NCI-H446 treated with DMSO at 0.1 percent for 48 hours (cell line): ENCODE measurements around the gene RAB8B.

Source experiments
- DNase-seq: peaks from one replicate; lab custom pipeline; 2025; lab: John Stamatoyannopoulos, UW

The RAB8B gene

DNA sequence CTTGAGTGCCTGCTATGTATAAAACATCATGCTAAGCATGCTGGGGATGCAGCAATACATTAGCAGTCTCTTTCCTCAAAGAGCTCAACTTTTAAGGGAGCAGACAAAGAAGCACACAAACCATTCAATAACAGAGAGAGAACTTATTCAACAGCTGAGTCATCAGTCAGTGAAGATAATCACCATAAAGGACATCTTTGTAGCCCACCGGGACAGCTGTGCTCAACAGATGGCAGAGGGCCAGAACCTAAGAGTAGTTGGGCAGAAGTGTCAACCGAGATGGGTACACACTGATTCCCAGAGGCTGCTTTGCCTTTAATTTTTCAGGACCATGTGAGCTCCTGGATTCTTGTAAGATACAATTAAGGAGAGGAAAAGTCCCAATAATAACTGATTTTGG, 4.2 kb upstream of the RAB8B start:
- DNase-seq = no peak

DNA sequence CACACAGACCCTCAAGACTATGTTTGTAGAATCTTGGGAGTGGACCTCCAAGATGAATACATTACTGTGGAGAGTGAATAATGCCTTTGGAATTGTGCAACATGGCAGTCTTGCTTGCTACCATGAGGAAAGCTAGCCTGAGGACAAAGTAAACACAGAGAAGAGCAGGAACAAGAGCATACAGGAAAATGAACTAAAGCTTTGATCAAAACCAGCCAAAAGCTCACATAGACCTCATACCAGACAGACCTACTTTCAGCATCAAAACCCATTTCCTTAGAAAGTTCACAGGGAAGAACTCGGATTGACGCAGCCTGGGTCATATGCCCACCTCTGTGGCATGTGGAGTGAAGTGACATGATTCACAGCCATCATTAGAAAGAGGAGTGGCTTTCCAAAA, 3.3 kb upstream of the RAB8B start:
- DNase-seq = no peak

DNA sequence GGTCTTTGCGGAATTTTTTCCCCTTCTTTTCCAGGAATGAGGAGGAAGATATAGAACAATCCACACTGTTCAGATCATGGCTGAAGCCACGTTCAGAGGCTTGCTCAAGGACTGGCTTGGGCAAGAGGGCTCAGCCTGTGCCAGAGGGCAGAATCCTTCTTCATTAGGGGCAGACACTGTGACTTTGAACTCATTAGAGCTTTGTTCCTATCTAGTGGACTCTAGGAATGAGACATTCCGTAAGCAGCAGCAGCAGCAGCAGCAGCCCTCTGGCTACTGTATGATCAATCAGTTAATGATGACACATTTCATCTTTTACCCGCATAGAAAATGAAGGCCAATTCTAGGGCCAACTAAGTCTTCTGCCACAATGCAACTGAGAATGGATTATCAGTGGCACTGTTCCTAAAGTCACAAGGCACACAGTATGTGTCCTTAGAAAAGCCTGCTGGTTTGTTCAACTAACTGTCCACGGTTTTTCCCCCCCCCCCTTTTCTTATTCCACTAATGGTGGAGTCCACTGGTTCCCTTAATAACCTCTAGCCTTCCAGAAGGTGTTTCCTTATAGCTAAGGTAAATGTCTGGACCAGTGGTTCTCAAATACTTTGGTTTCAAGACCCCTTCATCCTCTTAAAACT, 1.7 kb upstream of the RAB8B start:
- no peak for DNase-seq

DNA sequence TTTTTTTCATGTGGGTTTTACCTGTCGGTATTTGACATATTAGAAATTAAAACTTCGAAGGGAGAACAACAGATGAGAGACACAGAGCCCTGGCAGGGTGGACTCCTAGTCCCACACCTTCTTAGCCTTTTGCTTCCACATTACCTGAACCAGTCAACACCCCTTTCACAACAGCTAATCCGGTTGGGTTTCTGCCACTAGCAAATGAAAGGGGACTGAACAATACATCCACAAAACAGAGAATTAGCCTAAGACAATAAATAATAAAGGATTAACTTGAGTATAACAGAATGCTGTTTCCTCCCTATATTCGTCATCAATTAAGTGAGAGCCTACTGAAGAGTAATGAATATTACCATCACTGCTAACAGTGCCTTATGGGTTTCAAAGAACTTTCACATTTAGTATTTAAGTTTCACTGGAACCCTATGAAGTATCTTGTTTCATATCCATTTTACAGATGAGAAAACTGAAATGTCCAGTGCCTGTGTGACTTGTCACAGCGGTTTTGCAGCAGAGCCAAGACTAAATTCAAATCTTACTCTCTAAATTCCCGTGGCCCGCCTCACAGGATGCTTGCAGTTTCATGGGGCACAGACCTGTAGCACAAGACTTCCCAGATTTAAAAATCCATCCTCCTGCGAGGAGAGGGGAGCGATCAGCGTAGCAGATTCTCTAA, 1.0 kb upstream of the RAB8B start:
- no peak for DNase-seq

DNA sequence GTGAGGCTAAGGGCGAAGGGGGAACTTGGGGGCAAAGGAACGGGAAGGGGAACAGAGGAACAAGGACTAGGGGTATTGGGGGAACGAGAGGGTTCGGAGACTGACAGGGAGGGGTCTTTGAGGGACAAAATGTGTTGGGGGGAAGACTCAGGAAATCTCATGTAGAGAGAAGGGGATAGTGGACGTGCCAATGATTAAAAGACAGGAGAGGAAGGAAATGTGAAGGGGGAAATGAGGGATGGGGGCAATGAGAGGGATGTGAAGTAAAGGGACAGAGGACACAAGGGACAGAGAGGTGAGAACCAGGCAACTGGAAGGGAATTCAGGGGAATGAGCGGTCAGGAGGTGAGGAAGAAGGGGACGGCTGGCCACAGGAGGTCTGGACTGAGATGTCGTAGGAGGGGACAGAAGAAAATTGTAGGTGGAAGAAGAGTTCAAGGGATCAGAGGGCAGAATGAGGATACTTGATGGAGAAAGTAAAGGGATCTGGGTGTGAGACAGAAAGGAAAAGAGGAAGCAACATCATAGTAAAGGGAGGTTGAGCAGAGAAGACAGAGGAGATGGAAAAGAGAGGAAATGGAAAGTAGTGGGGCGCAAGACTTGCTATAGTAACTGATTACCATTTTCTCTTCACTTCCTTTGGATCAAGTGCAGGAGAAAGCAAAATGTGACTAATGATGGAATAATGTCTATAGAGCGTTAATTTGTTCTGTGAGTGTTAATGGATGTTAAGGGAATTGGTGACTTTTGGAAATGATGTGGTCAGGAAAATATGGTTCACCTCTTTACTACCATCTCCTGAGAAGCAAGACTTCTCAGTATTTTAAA, 749 bp downstream of the RAB8B start:
- DNase-seq = no peak

DNA sequence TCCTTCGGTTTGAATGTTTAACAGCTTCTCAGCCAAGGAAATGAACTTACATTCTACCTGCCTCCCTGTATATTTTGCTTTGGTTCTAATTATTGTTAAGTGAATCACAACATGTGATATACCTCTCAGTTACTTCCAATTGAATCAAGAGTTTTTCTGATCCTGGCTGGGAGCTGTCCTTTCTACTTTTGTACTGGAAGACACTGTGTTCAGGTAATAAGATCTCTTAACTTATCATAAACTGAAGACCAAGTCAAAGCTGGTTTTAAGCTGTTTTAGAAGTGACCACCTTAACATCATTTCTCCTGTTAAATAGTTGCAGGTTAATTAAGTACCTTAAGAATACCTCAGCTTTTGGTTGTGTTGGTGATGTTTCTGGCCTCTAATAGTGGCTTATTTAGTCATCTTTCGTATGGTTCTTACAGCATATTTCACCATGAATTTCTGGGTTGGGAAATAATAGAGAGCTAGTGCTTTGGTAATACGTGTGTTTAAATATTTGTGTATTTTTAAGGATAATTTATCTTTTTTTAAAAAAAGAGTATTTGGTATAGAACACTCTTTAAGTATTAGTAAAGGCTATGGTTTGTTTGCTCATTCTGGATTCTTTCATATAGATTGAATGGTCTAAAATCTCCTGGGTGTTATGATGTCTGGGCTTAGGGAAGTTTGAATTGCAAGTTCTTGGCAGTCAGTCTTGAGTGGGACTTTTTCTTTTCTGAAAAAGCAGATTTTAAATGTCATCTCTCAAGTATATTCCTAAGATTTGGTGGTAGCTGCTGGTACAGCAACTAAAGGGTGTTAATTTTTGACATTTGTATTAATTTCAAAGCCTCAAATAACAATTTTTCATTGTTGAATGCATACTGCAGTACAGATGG, 1.6 kb downstream of the RAB8B start:
- no peak for DNase-seq

DNA sequence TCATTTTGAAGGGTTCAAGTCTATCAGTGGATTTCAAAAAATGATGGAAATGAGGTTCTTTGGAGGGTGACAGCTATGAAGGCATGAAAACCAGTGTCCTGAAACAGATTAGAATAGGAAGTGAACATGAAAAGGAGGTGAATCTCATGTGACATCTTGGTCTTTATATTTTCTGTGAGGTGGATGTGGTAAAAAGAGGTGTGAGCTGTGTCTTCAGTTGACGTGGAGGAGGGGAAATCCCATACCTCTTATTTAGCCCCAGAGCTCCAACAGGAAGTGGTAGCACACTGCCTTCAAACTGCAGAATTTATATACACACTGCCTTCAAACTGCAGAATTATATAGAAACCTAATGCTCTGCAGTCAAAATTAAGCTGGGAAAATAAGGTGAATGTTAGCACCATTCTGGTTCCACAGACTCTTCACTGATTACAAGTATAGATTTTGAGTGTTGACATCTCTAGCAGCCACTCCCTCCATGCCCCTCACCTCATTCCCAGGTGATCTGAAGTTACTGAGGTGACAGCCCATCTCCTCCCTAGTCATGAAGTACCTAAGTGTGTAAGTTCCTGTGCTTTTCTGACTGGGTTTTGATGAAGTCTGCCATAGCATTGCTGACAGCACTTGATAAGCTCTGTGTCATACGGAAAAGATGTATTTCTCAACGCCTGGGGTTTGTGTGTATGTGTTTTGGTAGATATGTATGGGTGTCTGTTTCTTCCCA, 2.7 kb downstream of the RAB8B start:
- DNase-seq = no peak

DNA sequence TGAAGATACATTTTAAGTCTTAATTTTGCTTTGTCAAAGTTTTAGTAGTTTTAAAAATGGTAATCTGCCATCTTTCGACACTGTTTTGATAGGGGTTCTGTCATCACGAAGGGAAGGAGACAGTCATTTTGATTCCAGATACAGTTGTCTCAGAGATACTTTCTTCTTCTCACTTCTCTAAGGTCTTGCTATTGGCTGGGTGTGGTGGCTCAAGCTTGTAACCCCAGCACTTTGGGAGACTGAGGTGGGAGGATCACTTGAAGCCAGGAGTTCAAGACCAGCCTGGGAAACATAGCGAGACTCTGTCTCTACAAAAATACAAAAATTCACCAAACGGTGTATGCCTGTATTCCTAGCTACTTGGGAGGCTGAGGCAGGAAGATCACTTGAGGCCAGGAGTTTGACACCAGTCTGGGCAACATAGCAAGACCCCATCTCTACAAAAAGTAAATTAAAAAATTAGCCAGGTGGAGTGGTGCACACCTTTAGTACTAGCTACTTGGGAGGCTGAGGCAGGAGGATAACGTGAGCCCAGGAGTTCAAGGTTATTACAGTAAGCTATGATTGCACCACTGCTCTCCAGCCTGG, 3.3 kb downstream of the RAB8B start:
- no peak for DNase-seq

DNA sequence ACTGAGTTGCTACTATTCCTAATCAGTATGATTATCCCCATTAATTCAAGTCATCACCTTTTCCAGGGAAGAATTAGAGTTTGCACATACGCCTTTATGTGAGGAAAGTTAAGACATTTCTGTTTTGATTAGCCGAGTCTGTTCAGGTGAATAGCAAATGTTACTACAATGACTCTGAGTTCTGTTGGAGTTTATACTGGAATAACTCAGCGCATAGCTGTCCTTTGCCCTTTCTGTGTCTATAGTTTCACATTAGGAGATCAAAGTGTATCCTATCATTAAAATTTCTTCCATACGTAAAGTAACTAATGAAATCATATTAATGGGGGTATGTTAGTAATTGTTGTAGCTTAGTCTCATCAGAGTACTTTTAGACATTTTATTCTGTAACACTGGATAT, 4.9 kb downstream of the RAB8B start:
- no peak for DNase-seq

DNA sequence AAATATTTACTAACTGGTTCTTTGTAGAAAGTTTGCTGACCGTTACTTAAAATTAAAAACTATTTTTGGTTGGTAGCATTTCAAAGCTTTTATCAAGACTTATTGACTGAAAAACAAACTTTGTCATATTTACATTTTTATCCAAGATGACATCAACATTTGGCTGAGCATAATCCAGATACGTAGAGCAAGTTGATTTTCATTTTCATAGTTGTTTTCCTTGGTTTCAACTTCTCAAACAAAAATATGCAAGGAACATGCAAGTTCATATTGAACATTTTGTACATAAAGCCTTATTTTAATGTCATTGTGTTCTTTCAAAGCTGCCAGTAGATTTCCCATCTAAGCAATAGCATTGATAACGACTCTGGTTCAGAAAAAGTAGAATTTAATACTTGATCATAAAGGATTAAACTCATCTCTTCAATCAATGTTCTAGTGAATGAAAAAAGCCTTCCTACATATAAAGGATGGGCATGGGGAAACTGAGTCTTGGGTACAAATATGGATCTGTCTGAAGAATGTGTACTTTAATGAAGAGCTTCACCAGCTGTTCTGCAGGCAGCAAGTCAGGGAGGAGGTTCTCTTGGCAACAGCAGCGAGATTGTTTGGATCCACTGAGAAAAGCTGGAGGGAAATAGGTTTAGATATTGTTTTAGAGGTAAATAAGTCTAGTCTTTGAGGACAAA, 5.6 kb downstream of the RAB8B start:
- no peak for DNase-seq

DNA sequence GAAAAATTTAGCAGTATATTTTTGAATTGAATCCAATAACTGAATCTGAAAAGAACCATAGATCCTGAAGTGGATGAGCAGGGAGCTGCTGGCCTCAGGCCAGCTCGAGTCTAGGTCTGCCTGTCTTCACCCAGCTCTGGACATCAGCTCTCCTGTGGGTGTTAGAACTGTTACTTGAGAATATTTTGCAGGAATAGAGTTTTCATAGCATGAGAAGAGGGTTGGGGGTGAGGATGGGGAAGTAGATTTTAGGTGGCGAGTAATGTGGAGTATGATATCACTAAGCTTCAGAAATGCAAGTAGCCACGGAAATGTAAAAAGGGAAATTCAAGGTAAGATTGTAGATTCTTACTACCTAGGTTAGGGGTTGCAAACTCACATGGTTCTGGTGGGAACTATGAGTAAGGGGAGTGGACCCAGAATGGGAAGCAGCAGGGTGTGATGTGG, 6.2 kb downstream of the RAB8B start:
- peak; percentile 33 for DNase-seq

DNA sequence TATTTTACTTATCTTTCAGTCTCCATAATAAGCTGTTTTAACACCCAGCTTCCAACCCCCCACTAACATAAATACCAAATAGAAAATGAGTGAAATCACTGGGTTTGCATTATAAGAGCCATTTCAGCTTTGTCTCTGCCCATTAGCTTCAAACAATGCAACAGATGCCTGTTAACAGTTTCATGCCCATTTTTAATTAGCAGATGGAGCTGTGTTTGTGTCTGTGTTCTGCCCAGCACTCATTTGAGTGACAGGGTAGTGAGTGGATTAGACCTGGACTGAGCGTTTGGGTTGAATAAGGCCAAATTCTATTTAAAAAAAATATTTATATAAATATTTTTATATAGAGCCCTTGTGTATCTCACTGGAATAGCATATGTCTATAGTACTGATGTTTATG, 7.4 kb downstream of the RAB8B start:
- DNase-seq = peak; percentile 83

DNA sequence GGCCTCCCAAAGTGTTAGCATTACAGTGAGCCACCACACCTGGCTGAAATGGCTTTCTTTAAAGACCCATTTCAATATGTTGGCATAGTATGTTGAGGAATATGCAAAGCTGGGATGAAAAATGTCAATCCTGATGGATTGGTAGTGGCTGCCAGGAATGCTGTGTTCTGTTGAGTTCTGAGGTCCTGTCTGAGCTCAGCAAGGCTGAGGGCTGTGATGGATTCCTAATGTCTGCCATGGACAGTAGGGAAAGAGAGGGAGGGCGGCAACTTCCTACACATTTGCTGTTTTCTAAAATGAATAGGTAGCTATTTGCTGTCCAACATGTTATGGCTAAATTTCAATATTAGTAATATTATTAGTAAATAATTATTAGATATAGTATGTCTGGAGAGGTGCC, 8.2 kb downstream of the RAB8B start:
- DNase-seq = no peak

DNA sequence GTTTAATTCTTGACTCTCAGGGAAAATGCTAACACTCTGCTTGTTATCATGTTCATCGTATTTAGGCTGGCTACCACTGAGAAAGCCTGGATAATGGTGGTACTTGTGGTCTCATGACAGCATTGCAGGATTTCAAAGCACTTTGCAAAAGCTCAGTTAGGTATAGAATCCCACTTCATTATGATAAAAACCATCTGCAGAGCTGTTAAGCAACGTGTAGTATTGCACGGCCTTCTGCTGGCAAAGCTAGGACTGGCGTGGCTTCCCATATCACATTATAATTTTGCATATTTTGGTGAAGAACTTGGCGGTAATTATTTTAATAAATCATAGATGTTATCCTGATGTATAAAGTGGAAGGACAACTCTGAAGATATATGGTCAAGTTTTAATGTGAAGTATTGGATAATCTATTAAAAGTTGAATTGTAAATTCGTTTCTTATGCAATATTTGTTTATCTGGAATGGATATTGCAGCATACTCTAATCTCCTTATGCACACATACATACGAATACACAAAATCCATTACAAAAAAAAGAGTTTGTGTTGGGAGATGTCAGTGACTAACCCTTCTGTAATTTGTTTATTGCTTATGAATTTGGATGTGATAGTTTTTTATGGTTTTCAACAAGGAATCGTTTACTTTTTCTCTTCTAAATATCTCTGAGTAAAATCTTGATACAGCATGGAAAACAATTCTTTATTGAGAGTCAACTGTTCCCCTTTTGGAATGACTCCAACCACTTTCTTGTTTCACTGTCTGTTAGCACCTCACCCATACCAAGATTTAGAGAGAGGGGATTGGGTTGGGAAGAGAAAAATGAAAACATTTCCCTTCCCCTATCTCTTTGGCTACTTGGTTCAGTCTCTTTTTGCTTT, 9.2 kb downstream of the RAB8B start:
- peak; percentile 41 for DNase-seq

DNA sequence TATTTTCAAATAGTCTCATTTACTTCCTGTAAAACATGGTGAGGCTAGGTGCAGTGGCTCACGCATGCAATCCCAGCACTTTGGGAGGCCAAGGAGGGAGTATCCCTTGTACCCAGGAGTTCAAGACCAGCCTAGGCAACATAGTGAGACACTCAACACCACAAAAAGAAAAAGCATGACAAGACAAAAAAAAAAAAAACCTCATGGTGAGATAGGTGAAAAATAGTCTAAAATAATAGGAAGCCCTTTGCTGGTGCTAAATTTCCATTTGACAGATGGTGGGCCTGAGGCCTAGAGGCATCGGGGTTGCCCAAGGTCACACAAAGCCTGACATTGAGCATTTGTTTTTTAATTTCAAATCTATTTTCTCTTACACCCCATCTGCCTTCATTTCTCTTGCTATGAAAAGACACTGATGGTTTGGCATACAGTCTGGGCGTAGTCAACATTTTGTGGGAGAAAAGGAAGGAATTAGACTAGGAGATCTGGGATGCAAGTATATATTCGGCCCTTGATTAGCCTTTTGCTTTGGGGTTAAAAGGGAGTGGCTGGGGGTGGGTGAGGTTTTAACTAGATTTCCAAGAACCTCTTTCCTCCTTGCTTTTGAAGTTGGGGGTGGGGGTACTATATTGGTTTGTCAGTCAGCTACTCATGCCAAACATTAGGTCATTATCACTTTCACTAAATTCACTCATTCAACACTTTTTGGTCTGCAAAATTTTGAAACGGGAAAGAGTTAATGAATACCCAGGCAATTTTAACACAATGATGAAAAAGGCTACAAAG, 11.3 kb downstream of the RAB8B start:
- DNase-seq = no peak

DNA sequence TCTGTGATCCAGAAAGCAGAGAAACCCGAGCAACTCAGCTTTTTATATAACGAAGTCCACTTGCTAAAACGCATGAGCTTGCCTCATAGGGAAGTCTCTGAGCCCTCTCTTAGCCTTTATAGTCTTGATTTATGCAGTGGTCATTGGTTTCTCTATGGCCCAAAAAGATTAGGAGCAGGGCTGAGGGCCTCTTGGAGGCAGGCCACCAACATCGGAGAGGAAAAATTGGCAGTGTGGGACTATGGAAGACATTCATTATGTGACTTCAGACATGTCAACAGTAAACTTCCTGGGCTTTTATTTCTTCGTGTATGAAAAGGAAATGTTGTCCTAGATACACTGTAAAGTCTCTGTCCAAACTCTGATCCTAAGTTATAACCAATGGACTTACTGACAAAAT, 13.5 kb downstream of the RAB8B start:
- DNase-seq = no peak

DNA sequence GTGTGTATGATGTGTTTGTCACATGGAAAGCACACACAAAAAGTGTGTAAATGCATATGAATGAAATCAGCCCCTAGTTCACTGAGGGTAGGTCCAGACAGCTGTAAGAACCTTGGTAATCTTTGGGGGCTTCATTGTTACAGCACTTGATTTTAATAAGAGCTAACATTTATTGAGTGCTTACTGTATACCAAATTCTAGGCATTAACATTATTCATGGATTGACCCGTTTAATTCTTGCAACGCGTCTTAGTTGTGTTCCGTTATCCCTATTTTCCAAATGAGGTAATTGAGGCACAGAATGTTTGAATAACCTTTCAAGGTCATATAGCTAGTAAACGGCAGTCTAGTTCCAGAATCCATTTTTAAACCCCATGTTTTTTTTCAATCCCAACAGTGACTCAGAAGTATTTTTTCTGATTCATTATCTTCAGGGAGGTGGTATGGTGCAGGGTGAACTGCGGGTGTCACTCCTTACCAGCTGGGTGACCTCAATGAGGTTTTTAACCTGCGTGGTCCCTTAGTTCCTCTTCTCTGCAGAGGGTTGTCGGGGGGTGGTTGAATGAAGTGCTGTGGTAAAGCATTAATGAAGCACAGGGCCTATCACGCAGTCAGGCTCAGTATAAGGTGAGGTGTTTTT, 14.2 kb downstream of the RAB8B start:
- no peak for DNase-seq

DNA sequence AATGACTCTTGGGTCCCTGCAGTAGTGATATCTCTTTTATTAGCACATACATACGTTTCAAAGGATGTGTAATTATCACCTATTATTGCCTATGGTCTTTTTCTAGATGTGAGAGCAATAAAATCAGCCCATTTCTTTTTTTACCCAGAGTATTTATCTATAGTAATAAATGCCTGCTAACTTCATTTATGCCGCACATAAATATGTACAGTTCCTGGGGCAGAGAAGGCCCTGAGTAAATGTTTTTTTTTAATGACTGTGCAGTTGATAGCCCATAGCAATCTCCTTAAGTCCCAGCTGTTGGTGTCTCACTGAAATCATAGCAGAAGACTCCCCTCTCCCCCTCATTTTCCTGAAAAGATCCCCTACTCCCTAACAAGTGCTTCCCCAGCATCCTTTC, 16.7 kb downstream of the RAB8B start:
- no peak for DNase-seq
